Spleen (tissue), 7 donors: ENCODE data around the gene TNPO2.

Experiments used
- CTCF ChIP-seq, 11 experiments: fragments of 200-600 bp in 7 of 11; fragments of 450-650 bp in 4 of 11; sonication (generic) in 4 of 11; IDR thresholded peaks in 8 of 11; conservative IDR thresholded peaks in 3 of 11; 1 replicate in 7 of 11; 2 replicates in 4 of 11; pipeline versions ENCODE4 v1.4.0 to v1.8.0; 2016 to 2021; ENCODE audit warnings: antibody characterized with exemption in 11 of 11, inconsistent platforms in 4 of 11, mild to moderate bottlenecking in 1 of 11
- POLR2A ChIP-seq, 3 donors: fragments of 450-650 bp; IDR thresholded peaks; one replicate each; pipeline ENCODE4 v1.5.1; 2017; ENCODE audit warnings: antibody characterized with exemption in 3 of 3, mild to moderate bottlenecking in 1 of 3
- POLR2AphosphoS5 ChIP-seq, 3 donors: sonication (generic); formaldehyde crosslinking; IDR thresholded peaks; one replicate each; pipeline ENCODE4 v1.5.1; 2017; ENCODE audit warnings: antibody characterized with exemption in 3 of 3
- donor health status: DM: no; HTN: no; CAD: no; lungs with moderate emphysema.
- donor health status: DM: no; HTN: no; CAD: no.
- donor health status: DM: no; HTN: no; CAD: no.

- no peak for TF ChIP-seq CTCF (IDR thresholded peaks at IDR 0.05 in 8 of 11, conservative IDR thresholded peaks at IDR 0.05 in 3 of 11)
- no peak for TF ChIP-seq POLR2A (IDR thresholded peaks at IDR 0.05)
- TF ChIP-seq POLR2AphosphoS5 (IDR thresholded peaks at IDR 0.05), result peak in 1 of 3 donors; percentile 61
These were observed 46.0 kb upstream of the TNPO2 start for GRCh38 chr19:12769689-12770088.
